ENCODE data around the gene CMSS1. TPM values are rescaled to one million over a fixed set of nuclear protein-coding genes. Genes with fewer than 3 reads are reported as not detected.

CMSS1 gene
- total RNA-seq, 1 experiment from 2014 or later: 64.1 TPM

GRCh38 chr3:100097919-100098783, 280.5 kb downstream of the CMSS1 start:
- Histone ChIP-seq H3K9ac (ENCODE audit: low read length) (no peak overlapping the region), H3K9me3 (ENCODE audit: control insufficient read depth in 1 of 2, insufficient read depth in 1 of 2, low read depth in 1 of 2, low read length in 2 of 2) (no peaks in the 10 kb centered on the region), H3K4me3 (replicated peaks in 1 of 2; ENCODE audit: low read depth in 1 of 2, low read length in 2 of 2) (no peak overlapping the region), H3K27ac (ENCODE audit: low read depth, low read length) (no peak overlapping the region), H3K36me3 (ENCODE audit: control insufficient read depth in 1 of 2, insufficient read depth in 2 of 2, low read length in 2 of 2) (no peaks in the 10 kb centered on the region), H2AFZ (ENCODE audit: low read depth, low read length, poor library complexity, severe bottlenecking) (no peak overlapping the region), H3K4me2 (ENCODE audit: low read length) (no peak overlapping the region), H4K20me1 (ENCODE audit: insufficient read depth) (no peaks in the 10 kb centered on the region), H3K27me3 (ENCODE audit: insufficient read depth, low read length) (no peaks in the 10 kb centered on the region), H3K9me2 (ENCODE audit: insufficient read depth) (no peaks in the 10 kb centered on the region), H3K4me1 (ENCODE audit: control insufficient read depth in 1 of 2, insufficient read depth in 2 of 2, low read length in 2 of 2) (no peaks in the 10 kb centered on the region), H3K79me2 (ENCODE audit: insufficient read depth, low read length) (no peaks in the 10 kb centered on the region)
- BruUV-seq (replicated peaks): no TSS peak
- ChIA-PET POLR2A (no interaction called here), CTCF (interaction anchor here (1.5 kb wide), 1 partner anchor 266 kb away, joined by 4 read pairs; no protein-coding TSS in a partner anchor), RAD21 (ENCODE audit: low non-redundant PET in 1 of 2, low total read pairs in 2 of 2, uncharacterized antibody in 2 of 2, unreplicated experiment in 2 of 2) (no interaction called here)
- intact Hi-C loops (cut with micrococcal nuclease): no loop called here
- TF ChIP-seq, protein P1, sequence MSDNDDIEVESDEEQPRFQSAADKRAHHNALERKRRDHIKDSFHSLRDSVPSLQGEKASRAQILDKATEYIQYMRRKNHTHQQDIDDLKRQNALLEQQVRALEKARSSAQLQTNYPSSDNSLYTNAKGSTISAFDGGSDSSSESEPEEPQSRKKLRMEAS (IDR thresholded peaks at IDR 0.05): no peak
- TF ChIP-seq EZH2phosphoT487 (IDR thresholded peaks at IDR 0.05; ENCODE audit: borderline replicate concordance): no peak
- TF ChIP-seq POLR2A (IDR thresholded peaks at IDR 0.05; ENCODE audit: borderline replicate concordance, extremely low read depth, insufficient read depth, insufficient read length): no peak
- no peak for TF ChIP-seq CBX3 (IDR thresholded peaks at IDR 0.05; ENCODE audit: low read depth)
- no peak for TF ChIP-seq JUND (IDR thresholded peaks at IDR 0.05)
- DNase-seq (ENCODE audit: low read depth, low spot score) (no peak), ATAC-seq (no peak)

DNA sequence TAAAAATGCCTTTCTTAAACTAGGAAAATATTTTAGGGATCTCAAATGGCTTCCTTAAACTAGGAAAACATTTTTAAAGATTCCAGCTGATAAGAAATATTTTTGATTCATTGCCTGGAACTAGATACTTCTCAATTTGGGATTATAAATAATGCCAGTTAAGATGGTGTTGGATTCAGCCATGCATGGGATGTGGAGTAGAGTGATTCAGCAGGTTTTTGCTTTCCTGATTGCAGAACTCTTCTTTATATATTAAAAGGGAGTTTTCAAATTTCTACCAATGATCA, 281.1 kb downstream of the CMSS1 start:
- intact Hi-C loops (cut with micrococcal nuclease): no loop called here
- no TSS peak for BruUV-seq (replicated peaks)
- Histone ChIP-seq H2AFZ (ENCODE audit: low read depth, low read length, poor library complexity, severe bottlenecking) (no peak overlapping the region), H4K20me1 (ENCODE audit: insufficient read depth) (no peaks in the 10 kb centered on the region), H3K36me3 (ENCODE audit: control insufficient read depth in 1 of 2, insufficient read depth in 2 of 2, low read length in 2 of 2) (no peaks in the 10 kb centered on the region), H3K9me3 (ENCODE audit: control insufficient read depth in 1 of 2, insufficient read depth in 1 of 2, low read depth in 1 of 2, low read length in 2 of 2) (no peaks in the 10 kb centered on the region), H3K9ac (ENCODE audit: low read length) (no peak overlapping the region), H3K4me1 (ENCODE audit: control insufficient read depth in 1 of 2, insufficient read depth in 2 of 2, low read length in 2 of 2) (no peaks in the 10 kb centered on the region), H3K27me3 (ENCODE audit: insufficient read depth, low read length) (no peaks in the 10 kb centered on the region), H3K79me2 (ENCODE audit: insufficient read depth, low read length) (no peaks in the 10 kb centered on the region), H3K4me3 (replicated peaks in 1 of 2; ENCODE audit: low read depth in 1 of 2, low read length in 2 of 2) (no peak overlapping the region), H3K27ac (ENCODE audit: low read depth, low read length) (no peak overlapping the region), H3K9me2 (ENCODE audit: insufficient read depth) (no peaks in the 10 kb centered on the region), H3K4me2 (ENCODE audit: low read length) (no peak overlapping the region)
- RAD21 ChIA-PET (ENCODE audit: low non-redundant PET in 1 of 2, low total read pairs in 2 of 2, uncharacterized antibody in 2 of 2, unreplicated experiment in 2 of 2): no interaction called here
- POLR2A ChIA-PET: no interaction called here
- DNase-seq (ENCODE audit: low read depth, low spot score) (no peak), ATAC-seq (no peak)
- TF ChIP-seq ZNF274 (IDR thresholded peaks at IDR 0.05; ENCODE audit: low read depth, low read length) (no peak), JUND (IDR thresholded peaks at IDR 0.05) (no peak), EGR1 (IDR thresholded peaks at IDR 0.05; ENCODE audit: low read depth) (no peak), ZFX (IDR thresholded peaks at IDR 0.05) (no peak), FOSL1 (IDR thresholded peaks at IDR 0.05; ENCODE audit: low read depth) (no peak), ATF3 (IDR thresholded peaks at IDR 0.05) (no peak), TCF7L2 (IDR thresholded peaks at IDR 0.05; ENCODE audit: borderline replicate concordance, extremely low read depth, insufficient read depth, insufficient read length) (no peak), CBX3 (IDR thresholded peaks at IDR 0.05; ENCODE audit: low read depth) (no peak), EZH2phosphoT487 (IDR thresholded peaks at IDR 0.05; ENCODE audit: borderline replicate concordance) (no peak)
- TF ChIP-seq, protein P2, sequence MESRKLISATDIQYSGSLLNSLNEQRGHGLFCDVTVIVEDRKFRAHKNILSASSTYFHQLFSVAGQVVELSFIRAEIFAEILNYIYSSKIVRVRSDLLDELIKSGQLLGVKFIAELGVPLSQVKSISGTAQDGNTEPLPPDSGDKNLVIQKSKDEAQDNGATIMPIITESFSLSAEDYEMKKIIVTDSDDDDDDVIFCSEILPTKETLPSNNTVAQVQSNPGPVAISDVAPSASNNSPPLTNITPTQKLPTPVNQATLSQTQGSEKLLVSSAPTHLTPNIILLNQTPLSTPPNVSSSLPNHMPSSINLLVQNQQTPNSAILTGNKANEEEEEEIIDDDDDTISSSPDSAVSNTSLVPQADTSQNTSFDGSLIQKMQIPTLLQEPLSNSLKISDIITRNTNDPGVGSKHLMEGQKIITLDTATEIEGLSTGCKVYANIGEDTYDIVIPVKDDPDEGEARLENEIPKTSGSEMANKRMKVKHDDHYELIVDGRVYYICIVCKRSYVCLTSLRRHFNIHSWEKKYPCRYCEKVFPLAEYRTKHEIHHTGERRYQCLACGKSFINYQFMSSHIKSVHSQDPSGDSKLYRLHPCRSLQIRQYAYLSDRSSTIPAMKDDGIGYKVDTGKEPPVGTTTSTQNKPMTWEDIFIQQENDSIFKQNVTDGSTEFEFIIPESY (IDR thresholded peaks at IDR 0.05; ENCODE audit: extremely low read depth, insufficient replicate concordance, low read length): no peak
- TF ChIP-seq, protein P1 (IDR thresholded peaks at IDR 0.05): no peak
- TF ChIP-seq, protein P3, sequence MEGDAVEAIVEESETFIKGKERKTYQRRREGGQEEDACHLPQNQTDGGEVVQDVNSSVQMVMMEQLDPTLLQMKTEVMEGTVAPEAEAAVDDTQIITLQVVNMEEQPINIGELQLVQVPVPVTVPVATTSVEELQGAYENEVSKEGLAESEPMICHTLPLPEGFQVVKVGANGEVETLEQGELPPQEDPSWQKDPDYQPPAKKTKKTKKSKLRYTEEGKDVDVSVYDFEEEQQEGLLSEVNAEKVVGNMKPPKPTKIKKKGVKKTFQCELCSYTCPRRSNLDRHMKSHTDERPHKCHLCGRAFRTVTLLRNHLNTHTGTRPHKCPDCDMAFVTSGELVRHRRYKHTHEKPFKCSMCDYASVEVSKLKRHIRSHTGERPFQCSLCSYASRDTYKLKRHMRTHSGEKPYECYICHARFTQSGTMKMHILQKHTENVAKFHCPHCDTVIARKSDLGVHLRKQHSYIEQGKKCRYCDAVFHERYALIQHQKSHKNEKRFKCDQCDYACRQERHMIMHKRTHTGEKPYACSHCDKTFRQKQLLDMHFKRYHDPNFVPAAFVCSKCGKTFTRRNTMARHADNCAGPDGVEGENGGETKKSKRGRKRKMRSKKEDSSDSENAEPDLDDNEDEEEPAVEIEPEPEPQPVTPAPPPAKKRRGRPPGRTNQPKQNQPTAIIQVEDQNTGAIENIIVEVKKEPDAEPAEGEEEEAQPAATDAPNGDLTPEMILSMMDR (IDR thresholded peaks at IDR 0.05 in 2 of 3, conservative IDR thresholded peaks at IDR 0.05 in 1 of 3; ENCODE audit: borderline replicate concordance in 1 of 3, insufficient read depth in 1 of 3, low read depth in 2 of 3, low read length in 2 of 3): no peak
- CTCF ChIA-PET: interaction anchor here (1.5 kb wide), 1 partner anchor 267 kb away, joined by 4 read pairs; no protein-coding TSS in a partner anchor
